H9 (cell line): Measurements from ENCODE around the gene PCDHGB5. TPM values are rescaled to one million over a fixed set of nuclear protein-coding genes. Genes with fewer than 3 reads are reported as not detected.
"Not testable (repeated sequence)": the region's sequence is repeated elsewhere in the genome, so short reads cannot be mapped to it uniquely, and the experiment has no call there.

ENCODE experiments used
- DNase-seq: peaks from one replicate; pipeline ENCODE4 v3.0.0-alpha.2; 2017
- H2AFZ ChIP-seq: one replicate; pipeline ENCODE4 v1.6.1; 2013; ENCODE audit warnings: mild to moderate bottlenecking, low read length, control low read depth, moderate library complexity
- H2AK5ac ChIP-seq: 2 replicates; pipeline ENCODE4 v1.6.1; 2013; ENCODE audit warnings: low read length, control low read depth, mixed read lengths; ENCODE audit not compliant: insufficient read length
- H2BK120ac ChIP-seq: one replicate; pipeline ENCODE4 v1.6.1; 2013; ENCODE audit warnings: low read depth, mild to moderate bottlenecking, low read length, control low read depth, inconsistent platforms; ENCODE audit not compliant: poor library complexity, severe bottlenecking
- H2BK12ac ChIP-seq: 2 replicates; pipeline ENCODE4 v1.6.1; 2013; ENCODE audit warnings: low read length, control low read depth, mixed read lengths, low read depth; ENCODE audit not compliant: insufficient read length
- H2BK15ac ChIP-seq: 2 replicates; pipeline ENCODE4 v1.6.1; 2013; ENCODE audit warnings: low read depth, low read length, control low read depth
- H2BK20ac ChIP-seq: one replicate; pipeline ENCODE4 v1.6.1; 2013; ENCODE audit warnings: low read depth, mild to moderate bottlenecking, low read length, control low read depth, inconsistent platforms; ENCODE audit not compliant: poor library complexity, severe bottlenecking
- H2BK5ac ChIP-seq: 2 replicates; pipeline ENCODE4 v1.6.1; 2013; ENCODE audit warnings: low read length, control low read depth, mixed read lengths; ENCODE audit not compliant: insufficient read length
- H3K14ac ChIP-seq: 2 replicates; pipeline ENCODE4 v1.6.1; 2013; ENCODE audit warnings: low read length, control low read depth; ENCODE audit not compliant: insufficient read depth
- H3K18ac ChIP-seq: 2 replicates; pipeline ENCODE4 v1.6.1; 2013; ENCODE audit warnings: low read depth, mild to moderate bottlenecking, mixed read lengths, low read length, control low read depth; ENCODE audit not compliant: insufficient read length
- H3K23ac ChIP-seq: 2 replicates; pipeline ENCODE4 v1.6.1; 2013; ENCODE audit warnings: low read length, control low read depth, mixed read lengths, low read depth; ENCODE audit not compliant: insufficient read length
- H3K23me2 ChIP-seq: 2 replicates; pipeline ENCODE4 v1.6.1; 2013; ENCODE audit warnings: low read depth, mild to moderate bottlenecking, mixed read lengths, low read length, control low read depth; ENCODE audit not compliant: insufficient read length, poor library complexity, severe bottlenecking
- H3K27ac ChIP-seq: 2 replicates; pipeline ENCODE4 v1.5.1; 2013; ENCODE audit warnings: low read length, control low read depth, mixed read lengths, low read depth; ENCODE audit not compliant: insufficient read length
- H3K27me3 ChIP-seq: 2 replicates; pipeline ENCODE4 v1.6.1; 2013; ENCODE audit warnings: low read length, control low read depth, inconsistent platforms; ENCODE audit not compliant: insufficient read depth
- H3K4ac ChIP-seq: 2 replicates; pipeline ENCODE4 v1.6.1; 2013; ENCODE audit warnings: low read depth, mild to moderate bottlenecking, control low read depth, inconsistent platforms, low read length, moderate library complexity
- H3K4me1 ChIP-seq: 2 replicates; pipeline ENCODE4 v1.6.1; 2013; ENCODE audit warnings: low read length, control low read depth, inconsistent platforms; ENCODE audit not compliant: insufficient read depth
- H3K4me2 ChIP-seq: 2 replicates; pipeline ENCODE4 v1.6.1; 2013; ENCODE audit warnings: low read length, control low read depth, mixed read lengths; ENCODE audit not compliant: insufficient read length, insufficient read depth
- H3K56ac ChIP-seq: 2 replicates; pipeline ENCODE4 v1.6.1; 2013; ENCODE audit warnings: low read depth, mild to moderate bottlenecking, mixed read lengths, low read length, control low read depth; ENCODE audit not compliant: insufficient read length
- H3K79me1 ChIP-seq: 2 replicates; pipeline ENCODE4 v1.6.1; 2013; ENCODE audit warnings: low read depth, mild to moderate bottlenecking, moderate library complexity, low read length, control low read depth, inconsistent platforms; ENCODE audit not compliant: insufficient read depth, poor library complexity, severe bottlenecking
- H3K79me2 ChIP-seq: 2 replicates; pipeline ENCODE4 v1.6.1; 2013; ENCODE audit warnings: low read length, control low read depth, inconsistent platforms; ENCODE audit not compliant: insufficient read depth
- H3K9ac ChIP-seq: 2 replicates; pipeline ENCODE4 v1.6.1; 2013; ENCODE audit warnings: low read length, control low read depth, mixed read lengths; ENCODE audit not compliant: insufficient read length; ENCODE audit errors: extremely low read depth
- H3K9me3 ChIP-seq: one replicate; pipeline ENCODE4 v1.6.1; 2013; ENCODE audit warnings: low read depth, low read length, inconsistent platforms; ENCODE audit not compliant: control insufficient read depth
- H3T11ph ChIP-seq: one replicate; pipeline ENCODE4 v1.6.1; 2013; ENCODE audit warnings: mild to moderate bottlenecking, low read length, control low read depth, inconsistent platforms
- H4K20me1 ChIP-seq: one replicate; pipeline ENCODE4 v1.6.1; 2013; ENCODE audit not compliant: control insufficient read depth, insufficient read length, insufficient read depth
- H4K5ac ChIP-seq: 2 replicates; pipeline ENCODE4 v1.6.1; 2013; ENCODE audit warnings: low read depth, mild to moderate bottlenecking, mixed read lengths, low read length, control low read depth; ENCODE audit not compliant: insufficient read length
- H4K8ac ChIP-seq: replicated peaks from 2 replicates; pipeline ENCODE4 v1.6.1; 2013; ENCODE audit warnings: low read length, control low read depth, mixed read lengths, low read depth; ENCODE audit not compliant: insufficient read length
- H4K91ac ChIP-seq: 2 replicates; pipeline ENCODE4 v1.6.1; 2013; ENCODE audit warnings: low read depth, mild to moderate bottlenecking, moderate library complexity, mixed read lengths, low read length, control low read depth; ENCODE audit not compliant: insufficient read length
- H3K27ac Mint-ChIP-seq, 3 experiments: 2 replicates in 2 of 3; 3 replicates in 1 of 3; pipeline ENCODE4 v1.8.0; 2020 to 2021; ENCODE audit warnings: mixed read lengths in 3 of 3, mild to moderate bottlenecking in 1 of 3, moderate library complexity in 1 of 3
- H3K27me3 Mint-ChIP-seq: 2 replicates; pipeline ENCODE4 v1.8.0; 2021; ENCODE audit warnings: low read depth, mild to moderate bottlenecking, moderate library complexity, mixed read lengths
- H3K36me3 Mint-ChIP-seq, 3 experiments: 2 replicates in 2 of 3; 3 replicates in 1 of 3; pipeline ENCODE4 v1.8.0; 2020 to 2021; ENCODE audit warnings: low read depth in 3 of 3, mixed read lengths in 3 of 3; ENCODE audit not compliant: insufficient read depth in 1 of 3
- H3K4me1 Mint-ChIP-seq, 2 experiments: 2 replicates each; pipeline ENCODE4 v1.8.0; 2020; ENCODE audit warnings: mixed read lengths in 2 of 2
- H3K4me3 Mint-ChIP-seq, 2 experiments: 2 replicates in 1 of 2; 3 replicates in 1 of 2; pipeline ENCODE4 v1.8.0; 2020 to 2021; ENCODE audit warnings: mild to moderate bottlenecking in 2 of 2, mixed read lengths in 2 of 2, moderate library complexity in 1 of 2
- H3K9me3 Mint-ChIP-seq, 2 experiments: 2 replicates in 1 of 2; 3 replicates in 1 of 2; pipeline ENCODE4 v1.8.0; 2020; ENCODE audit warnings: mild to moderate bottlenecking in 2 of 2, mixed read lengths in 2 of 2, moderate library complexity in 1 of 2
- WGBS: extraction: QIAGEN DNeasy Blood & Tissue Kit; methylation state at CpG from one replicate; pipeline ENCODE4 v1.1.7; 2013; ENCODE audit warnings: missing lambda C conversion rate, low lambda C conversion rate, mixed read lengths; ENCODE audit not compliant: insufficient read length; ENCODE audit errors: extremely low coverage; 5-methylcytosine and 5-hydroxymethylcytosine counted together
- total RNA-seq: library from RNA; stranded (reverse); gene quantifications from 2 replicates; pipeline ENCODE4 v1.2.1, GENCODE V29; 2021
- TF ChIP-seq, protein P1 (sequence below): fragments of 200-600 bp; sonication (generic); conservative IDR thresholded peaks from 3 replicates; pipeline ENCODE4 v1.8.0; 2021; ENCODE audit warnings: antibody characterized with exemption, mild to moderate bottlenecking

The PCDHGB5 gene
- total RNA-seq, 1 experiment from 2014 or later, result 3.8 TPM

DNA sequence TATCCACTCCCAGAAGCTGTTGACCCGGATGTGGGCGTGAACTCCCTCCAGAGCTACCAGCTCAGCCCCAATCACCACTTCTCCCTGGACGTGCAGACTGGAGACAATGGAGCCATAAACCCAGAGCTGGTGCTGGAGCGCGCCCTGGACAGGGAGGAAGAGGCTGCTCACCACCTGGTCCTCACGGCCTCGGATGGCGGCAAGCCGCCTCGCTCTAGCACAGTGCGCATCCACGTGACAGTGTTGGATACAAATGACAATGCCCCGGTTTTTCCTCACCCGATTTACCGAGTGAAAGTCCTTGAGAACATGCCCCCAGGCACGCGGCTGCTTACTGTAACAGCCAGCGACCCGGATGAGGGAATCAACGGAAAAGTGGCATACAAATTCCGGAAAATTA is 4.5 kb upstream of the PCDHGB5 start:
- H3K27ac Mint-ChIP-seq, result no peak overlapping the region
- TF ChIP-seq, protein P1, sequence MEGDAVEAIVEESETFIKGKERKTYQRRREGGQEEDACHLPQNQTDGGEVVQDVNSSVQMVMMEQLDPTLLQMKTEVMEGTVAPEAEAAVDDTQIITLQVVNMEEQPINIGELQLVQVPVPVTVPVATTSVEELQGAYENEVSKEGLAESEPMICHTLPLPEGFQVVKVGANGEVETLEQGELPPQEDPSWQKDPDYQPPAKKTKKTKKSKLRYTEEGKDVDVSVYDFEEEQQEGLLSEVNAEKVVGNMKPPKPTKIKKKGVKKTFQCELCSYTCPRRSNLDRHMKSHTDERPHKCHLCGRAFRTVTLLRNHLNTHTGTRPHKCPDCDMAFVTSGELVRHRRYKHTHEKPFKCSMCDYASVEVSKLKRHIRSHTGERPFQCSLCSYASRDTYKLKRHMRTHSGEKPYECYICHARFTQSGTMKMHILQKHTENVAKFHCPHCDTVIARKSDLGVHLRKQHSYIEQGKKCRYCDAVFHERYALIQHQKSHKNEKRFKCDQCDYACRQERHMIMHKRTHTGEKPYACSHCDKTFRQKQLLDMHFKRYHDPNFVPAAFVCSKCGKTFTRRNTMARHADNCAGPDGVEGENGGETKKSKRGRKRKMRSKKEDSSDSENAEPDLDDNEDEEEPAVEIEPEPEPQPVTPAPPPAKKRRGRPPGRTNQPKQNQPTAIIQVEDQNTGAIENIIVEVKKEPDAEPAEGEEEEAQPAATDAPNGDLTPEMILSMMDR, result no peak
- peaks cover 29 to 61% (median 54%) of the 10 kb centered on the region in 3 experiments for H3K36me3 Mint-ChIP-seq
- Histone ChIP-seq H3T11ph (no peak overlapping the region), H3K18ac (no peak overlapping the region), H3K4me2 (no peak overlapping the region), H3K14ac (no peak overlapping the region), H3K9ac (no peak overlapping the region), H3K4me1 (0 out of 2 replicates have a peak, but pooled peaks cover 2% of the 10 kb centered on the region), H2BK20ac (no peak overlapping the region), H3K4ac (no peak overlapping the region), H3K9me3 (peaks cover 50% of the 10 kb centered on the region), H4K20me1 (no peaks in the 10 kb centered on the region), H2BK5ac (no peak overlapping the region), H2AK5ac (no peak overlapping the region), H3K79me1 (no peaks in the 10 kb centered on the region), H2AFZ (no peak overlapping the region), H3K23ac (no peak overlapping the region), H4K91ac (no peak overlapping the region), H2BK120ac (no peak overlapping the region), H2BK15ac (no peak overlapping the region), H3K23me2 (no peaks in the 10 kb centered on the region), H3K56ac (no peak overlapping the region), H2BK12ac (no peak overlapping the region), H3K27ac (no peak overlapping the region), H4K5ac (no peak overlapping the region), H3K79me2 (no peaks in the 10 kb centered on the region), H3K27me3 (no peaks in the 10 kb centered on the region), H4K8ac (no peak overlapping the region)
- no peak overlapping the region for H3K4me3 Mint-ChIP-seq
- WGBS, result no CpG with 5 or more reads among the region's 21 CpGs
- DNase-seq, result no peak
- H3K4me1 Mint-ChIP-seq, result no peaks in the 10 kb centered on the region
- H3K27me3 Mint-ChIP-seq, result peaks cover 9% of the 10 kb centered on the region
- H3K9me3 Mint-ChIP-seq, result peaks cover 60 to 76% of the 10 kb centered on the region in 2 experiments

DNA sequence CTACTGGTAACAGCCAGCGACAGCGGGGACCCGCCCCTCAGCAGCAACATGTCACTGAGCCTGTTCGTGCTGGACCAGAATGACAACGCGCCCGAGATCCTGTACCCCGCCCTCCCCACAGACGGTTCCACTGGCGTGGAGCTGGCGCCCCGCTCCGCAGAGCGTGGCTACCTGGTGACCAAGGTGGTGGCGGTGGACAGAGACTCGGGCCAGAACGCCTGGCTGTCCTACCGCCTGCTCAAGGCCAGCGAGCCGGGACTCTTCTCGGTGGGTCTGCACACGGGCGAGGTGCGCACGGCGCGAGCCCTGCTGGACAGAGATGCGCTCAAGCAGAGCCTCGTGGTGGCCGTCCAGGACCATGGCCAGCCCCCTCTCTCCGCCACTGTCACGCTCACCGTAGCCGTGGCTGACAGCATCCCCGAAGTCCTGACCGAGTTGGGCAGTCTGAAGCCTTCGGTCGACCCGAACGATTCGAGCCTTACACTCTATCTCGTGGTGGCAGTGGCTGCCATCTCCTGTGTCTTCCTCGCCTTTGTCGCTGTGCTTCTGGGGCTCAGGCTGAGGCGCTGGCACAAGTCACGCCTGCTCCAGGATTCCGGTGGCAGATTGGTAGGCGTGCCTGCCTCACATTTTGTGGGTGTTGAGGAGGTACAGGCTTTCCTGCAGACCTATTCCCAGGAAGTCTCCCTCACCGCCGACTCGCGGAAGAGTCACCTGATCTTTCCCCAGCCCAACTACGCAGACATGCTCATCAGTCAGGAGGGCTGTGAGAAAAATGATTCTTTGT is 3.2 kb upstream of the PCDHGB5 start:
- H3K79me2 ChIP-seq, H3K23me2 ChIP-seq, H3K4me3 Mint-ChIP-seq, H2BK20ac ChIP-seq, H3K18ac ChIP-seq, H3K79me1 ChIP-seq, H3K9ac ChIP-seq, H3K4me2 ChIP-seq, H2AFZ ChIP-seq, H2AK5ac ChIP-seq, H3K27me3 Mint-ChIP-seq, H4K8ac ChIP-seq, H2BK5ac ChIP-seq, H3K27ac Mint-ChIP-seq, H3K14ac ChIP-seq, H3K4me1 Mint-ChIP-seq, H2BK12ac ChIP-seq, H3K27ac ChIP-seq, H3T11ph ChIP-seq, H3K23ac ChIP-seq, H3K4ac ChIP-seq, H3K56ac ChIP-seq, H3K27me3 ChIP-seq, H4K91ac ChIP-seq, DNase-seq, H4K20me1 ChIP-seq, H2BK15ac ChIP-seq, H3K4me1 ChIP-seq, H4K5ac ChIP-seq, H2BK120ac ChIP-seq: not testable (repeated sequence)
- peaks cover 47% of the 10 kb centered on the region for H3K9me3 ChIP-seq
- no CpG with 5 or more reads among the region's 53 CpGs for WGBS
- peaks cover 32 to 58% (median 56%) of the 10 kb centered on the region in 3 experiments for H3K36me3 Mint-ChIP-seq
- H3K9me3 Mint-ChIP-seq, result peaks cover 63 to 73% of the 10 kb centered on the region in 2 experiments
